ENCODE measurements around the gene TNS1. TPM values are rescaled to one million over a fixed set of nuclear protein-coding genes. Genes with fewer than 3 reads are reported as not detected.

Gene TNS1
- polyA plus RNA-seq, 1 of the 3 experiments (the other 2 are of a cell fraction) = 12.1 TPM

DNA sequence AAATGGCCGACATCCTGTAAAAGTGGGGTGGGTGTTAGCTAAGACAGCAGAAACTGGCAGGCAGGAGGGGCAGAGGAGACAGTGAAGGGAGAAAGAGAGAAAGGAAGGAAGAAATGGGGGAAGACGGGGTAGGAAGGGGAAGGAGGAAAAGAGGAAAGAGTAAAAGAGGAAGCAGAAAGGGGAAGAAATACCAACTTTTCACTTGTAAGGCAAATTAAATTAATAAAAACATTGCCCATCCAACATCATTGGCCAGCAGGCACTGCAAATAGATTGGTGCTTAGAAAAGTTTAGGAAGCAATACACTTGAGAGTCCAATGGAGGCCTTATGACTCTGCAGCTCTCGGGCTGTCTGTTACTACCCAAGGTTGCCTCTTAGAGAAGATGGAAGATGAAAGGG lies 116.7 kb downstream of the TNS1 start:
- TF ChIP-seq RFX5 (IDR thresholded peaks at IDR 0.05; ENCODE audit: low read length) (no peak), RXRA (IDR thresholded peaks at IDR 0.05; ENCODE audit: borderline replicate concordance, low read depth) (no peak), FOXM1 (IDR thresholded peaks at IDR 0.05; ENCODE audit: low read depth) (no peak), ELF1 (IDR thresholded peaks at IDR 0.05) (no peak), MEF2A (IDR thresholded peaks at IDR 0.05; ENCODE audit: borderline replicate concordance, low read depth) (no peak), MXI1 (IDR thresholded peaks at IDR 0.05; ENCODE audit: low read depth, low read length) (no peak), SMC3 (IDR thresholded peaks at IDR 0.05; ENCODE audit: low read depth, low read length) (no peak), YY1 (IDR thresholded peaks at IDR 0.05; ENCODE audit: low read depth) (no peak), RAD21 (IDR thresholded peaks at IDR 0.05; ENCODE audit: low read length) (no peak)
- TF ChIP-seq, protein P1, sequence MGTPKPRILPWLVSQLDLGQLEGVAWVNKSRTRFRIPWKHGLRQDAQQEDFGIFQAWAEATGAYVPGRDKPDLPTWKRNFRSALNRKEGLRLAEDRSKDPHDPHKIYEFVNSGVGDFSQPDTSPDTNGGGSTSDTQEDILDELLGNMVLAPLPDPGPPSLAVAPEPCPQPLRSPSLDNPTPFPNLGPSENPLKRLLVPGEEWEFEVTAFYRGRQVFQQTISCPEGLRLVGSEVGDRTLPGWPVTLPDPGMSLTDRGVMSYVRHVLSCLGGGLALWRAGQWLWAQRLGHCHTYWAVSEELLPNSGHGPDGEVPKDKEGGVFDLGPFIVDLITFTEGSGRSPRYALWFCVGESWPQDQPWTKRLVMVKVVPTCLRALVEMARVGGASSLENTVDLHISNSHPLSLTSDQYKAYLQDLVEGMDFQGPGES (IDR thresholded peaks at IDR 0.05; ENCODE audit: low read depth, low read length) = no peak
- TF ChIP-seq, protein P2, sequence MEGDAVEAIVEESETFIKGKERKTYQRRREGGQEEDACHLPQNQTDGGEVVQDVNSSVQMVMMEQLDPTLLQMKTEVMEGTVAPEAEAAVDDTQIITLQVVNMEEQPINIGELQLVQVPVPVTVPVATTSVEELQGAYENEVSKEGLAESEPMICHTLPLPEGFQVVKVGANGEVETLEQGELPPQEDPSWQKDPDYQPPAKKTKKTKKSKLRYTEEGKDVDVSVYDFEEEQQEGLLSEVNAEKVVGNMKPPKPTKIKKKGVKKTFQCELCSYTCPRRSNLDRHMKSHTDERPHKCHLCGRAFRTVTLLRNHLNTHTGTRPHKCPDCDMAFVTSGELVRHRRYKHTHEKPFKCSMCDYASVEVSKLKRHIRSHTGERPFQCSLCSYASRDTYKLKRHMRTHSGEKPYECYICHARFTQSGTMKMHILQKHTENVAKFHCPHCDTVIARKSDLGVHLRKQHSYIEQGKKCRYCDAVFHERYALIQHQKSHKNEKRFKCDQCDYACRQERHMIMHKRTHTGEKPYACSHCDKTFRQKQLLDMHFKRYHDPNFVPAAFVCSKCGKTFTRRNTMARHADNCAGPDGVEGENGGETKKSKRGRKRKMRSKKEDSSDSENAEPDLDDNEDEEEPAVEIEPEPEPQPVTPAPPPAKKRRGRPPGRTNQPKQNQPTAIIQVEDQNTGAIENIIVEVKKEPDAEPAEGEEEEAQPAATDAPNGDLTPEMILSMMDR (IDR thresholded peaks at IDR 0.05) = no peak
- Histone ChIP-seq H3K4me2 (no peak overlapping the region), H3K4me1 (ENCODE audit: control insufficient read depth in 1 of 2, insufficient read depth in 2 of 2, low read depth in 1 of 2, low read length in 1 of 2) (peaks cover 0 to 28% of the 10 kb centered on the region in 2 experiments; a peak in 1 of 4 replicates), H3K79me2 (ENCODE audit: insufficient read depth) (peaks cover 22% of the 10 kb centered on the region; the same call in 1 of the 2 replicates), H3F3A (replicated peaks; ENCODE audit: insufficient read depth) (peaks cover 26% of the 10 kb centered on the region), H3K4me3 (ENCODE audit: low read depth in 2 of 2, low read length in 1 of 2) (no peak overlapping the region), H3K9me3 (no peaks in the 10 kb centered on the region), H4K20me1 (ENCODE audit: insufficient read depth) (peaks cover 36% of the 10 kb centered on the region), H3K36me3 (replicated peaks in 1 of 2; ENCODE audit: control insufficient read depth in 1 of 2, insufficient read depth in 2 of 2, low read length in 1 of 2) (peaks cover 59 to 65% of the 10 kb centered on the region in 2 experiments), H3K9ac (no peak overlapping the region), H3K27me3 (ENCODE audit: insufficient read depth) (no peaks in the 10 kb centered on the region), H2AFZ (ENCODE audit: low read depth) (no peak overlapping the region), H3K9me2 (no peaks in the 10 kb centered on the region), H3K27ac (ENCODE audit: low read depth in 2 of 2, low read length in 1 of 2) (no peak overlapping the region)
- ChIA-PET CTCF (interaction anchor here (0.9 to 20.7 kb wide), 44 partner anchors 8 to 167 kb away, joined by 3 to 360 read pairs (median 6); no protein-coding TSS in a partner anchor), POLR2A (interaction anchor here (2.0 kb wide), 1 partner anchor 100 kb away, joined by 8 read pairs; no protein-coding TSS in a partner anchor)
- no peak for DNase-seq
- 84% methylated on average over 3 of the region's 3 CpGs for WGBS (ENCODE audit: low lambda C conversion rate)

DNA sequence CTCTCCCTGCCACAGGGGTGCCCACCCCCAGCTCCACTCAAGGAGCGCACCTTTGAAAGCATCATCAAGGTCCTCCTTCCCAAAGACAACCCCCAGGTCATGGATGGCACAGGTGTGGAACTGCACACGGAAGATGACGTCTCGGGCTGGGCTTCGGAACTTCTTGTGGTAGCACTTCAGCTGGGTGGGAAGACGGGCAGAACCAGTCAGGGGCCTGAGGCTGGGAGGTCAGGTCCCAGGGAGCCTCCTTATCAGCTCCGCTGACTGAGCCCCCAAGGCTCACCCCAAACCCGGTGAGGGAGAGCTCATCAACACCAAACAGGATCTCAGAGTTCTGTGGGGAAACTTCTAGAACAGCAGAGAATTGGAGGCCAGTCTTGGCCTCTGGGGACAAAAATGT lies 117.8 kb downstream of the TNS1 start:
- Histone ChIP-seq H3K27me3 (ENCODE audit: insufficient read depth) (no peaks in the 10 kb centered on the region), H3K36me3 (replicated peaks in 1 of 2; ENCODE audit: control insufficient read depth in 1 of 2, insufficient read depth in 2 of 2, low read length in 1 of 2) (peaks cover 59 to 74% of the 10 kb centered on the region in 2 experiments), H2AFZ (ENCODE audit: low read depth) (no peak overlapping the region), H3K79me2 (ENCODE audit: insufficient read depth) (peaks cover 22% of the 10 kb centered on the region; the same call in 1 of the 2 replicates), H3K9ac (no peak overlapping the region), H3K4me1 (ENCODE audit: control insufficient read depth in 1 of 2, insufficient read depth in 2 of 2, low read depth in 1 of 2, low read length in 1 of 2) (peaks cover 0 to 27% of the 10 kb centered on the region in 2 experiments; a peak in 1 of 4 replicates), H4K20me1 (ENCODE audit: insufficient read depth) (peaks cover 33% of the 10 kb centered on the region), H3K9me2 (no peaks in the 10 kb centered on the region), H3K27ac (ENCODE audit: low read depth in 2 of 2, low read length in 1 of 2) (no peak overlapping the region), H3K9me3 (no peaks in the 10 kb centered on the region), H3F3A (replicated peaks; ENCODE audit: insufficient read depth) (peaks cover 23% of the 10 kb centered on the region), H3K4me3 (ENCODE audit: low read depth in 2 of 2, low read length in 1 of 2) (no peak overlapping the region), H3K4me2 (no peak overlapping the region)
- no peak for DNase-seq
- 93% methylated on average over 8 of the region's 8 CpGs for WGBS (ENCODE audit: low lambda C conversion rate)
- ChIA-PET POLR2A (interaction anchor here (0.6 kb wide), 1 partner anchor 144 kb away, joined by 3 read pairs; no protein-coding TSS in a partner anchor), CTCF (interaction anchor here (1.1 to 20.7 kb wide), 7 partner anchors 15 to 103 kb away, joined by 3 to 360 read pairs (median 54); no protein-coding TSS in a partner anchor)
- TF ChIP-seq SMC3 (IDR thresholded peaks at IDR 0.05; ENCODE audit: low read depth, low read length) (no peak), TAF1 (IDR thresholded peaks at IDR 0.05; ENCODE audit: borderline replicate concordance, low read depth, low read length) (no peak), MXI1 (IDR thresholded peaks at IDR 0.05; ENCODE audit: low read depth, low read length) (no peak), YY1 (IDR thresholded peaks at IDR 0.05; ENCODE audit: low read depth) (no peak), FOXM1 (IDR thresholded peaks at IDR 0.05; ENCODE audit: low read depth) (no peak), RAD21 (IDR thresholded peaks at IDR 0.05; ENCODE audit: low read length) (no peak), EZH2phosphoT487 (IDR thresholded peaks at IDR 0.05; ENCODE audit: borderline replicate concordance, low read depth) (no peak), FOSL2 (IDR thresholded peaks at IDR 0.05; ENCODE audit: borderline replicate concordance, low read depth) (no peak), EP300 (IDR thresholded peaks at IDR 0.05; ENCODE audit: borderline replicate concordance in 1 of 2, low read depth in 1 of 2, low read length in 1 of 2) (no peak), MEF2A (IDR thresholded peaks at IDR 0.05; ENCODE audit: borderline replicate concordance, low read depth) (no peak), RFX5 (IDR thresholded peaks at IDR 0.05; ENCODE audit: low read length) (no peak)
- TF ChIP-seq, protein P3, sequence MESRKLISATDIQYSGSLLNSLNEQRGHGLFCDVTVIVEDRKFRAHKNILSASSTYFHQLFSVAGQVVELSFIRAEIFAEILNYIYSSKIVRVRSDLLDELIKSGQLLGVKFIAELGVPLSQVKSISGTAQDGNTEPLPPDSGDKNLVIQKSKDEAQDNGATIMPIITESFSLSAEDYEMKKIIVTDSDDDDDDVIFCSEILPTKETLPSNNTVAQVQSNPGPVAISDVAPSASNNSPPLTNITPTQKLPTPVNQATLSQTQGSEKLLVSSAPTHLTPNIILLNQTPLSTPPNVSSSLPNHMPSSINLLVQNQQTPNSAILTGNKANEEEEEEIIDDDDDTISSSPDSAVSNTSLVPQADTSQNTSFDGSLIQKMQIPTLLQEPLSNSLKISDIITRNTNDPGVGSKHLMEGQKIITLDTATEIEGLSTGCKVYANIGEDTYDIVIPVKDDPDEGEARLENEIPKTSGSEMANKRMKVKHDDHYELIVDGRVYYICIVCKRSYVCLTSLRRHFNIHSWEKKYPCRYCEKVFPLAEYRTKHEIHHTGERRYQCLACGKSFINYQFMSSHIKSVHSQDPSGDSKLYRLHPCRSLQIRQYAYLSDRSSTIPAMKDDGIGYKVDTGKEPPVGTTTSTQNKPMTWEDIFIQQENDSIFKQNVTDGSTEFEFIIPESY (IDR thresholded peaks at IDR 0.05; ENCODE audit: borderline replicate concordance, low read depth) = no peak
- TF ChIP-seq, protein P2 (IDR thresholded peaks at IDR 0.05) = no peak
- TF ChIP-seq, protein P1 (IDR thresholded peaks at IDR 0.05; ENCODE audit: low read depth, low read length) = no peak
